ENCODE results near the gene GRAP. TPM values are rescaled to one million over a fixed set of nuclear protein-coding genes. Genes with fewer than 3 reads are reported as not detected.
A peak's percentile ranks its signal among the peaks of the same experiment; 100 is the strongest.

GRAP gene
- total RNA-seq, 1 experiment from 2014 or later = not detected

- no peaks in the 10 kb centered on the region for H3K36me3 ChIP-seq (ENCODE audit: low read depth, low read length)
- no peak overlapping the region for H3K4me2 ChIP-seq (ENCODE audit: low read length)
- ATAC-seq (no peak), DNase-seq (no peak)
- no peak overlapping the region for H2AFZ ChIP-seq (ENCODE audit: low read length)
- H3K9me2 ChIP-seq (replicated peaks; ENCODE audit: low read length) = no peaks in the 10 kb centered on the region
- H3K9me3 ChIP-seq (ENCODE audit: low read length) = no peaks in the 10 kb centered on the region
- TF ChIP-seq CTCF (conservative IDR thresholded peaks at IDR 0.05; ENCODE audit: low read depth, low read length) = no peak
- TF ChIP-seq EZH2phosphoT487 (IDR thresholded peaks at IDR 0.05; ENCODE audit: borderline replicate concordance, low read length) = no peak
- no peak for TF ChIP-seq EZH2 (IDR thresholded peaks at IDR 0.05; ENCODE audit: low read length, unreplicated experiment)
- H3K27ac ChIP-seq (ENCODE audit: low read length) = no peak overlapping the region
- H3K4me1 ChIP-seq (ENCODE audit: insufficient read depth, low read length) = peaks cover 8% of the 10 kb centered on the region
- H3F3A ChIP-seq (ENCODE audit: low read length, unreplicated experiment) = no peaks in the 10 kb centered on the region
- no peaks in the 10 kb centered on the region for H3K79me2 ChIP-seq (ENCODE audit: low read length)
- CTCF ChIA-PET = no interaction called here
- no peaks in the 10 kb centered on the region for H4K20me1 ChIP-seq (ENCODE audit: low read length)
- POLR2A ChIA-PET (ENCODE audit: unreplicated experiment) = no interaction called here
- no TSS peak for BruUV-seq (replicated peaks)
- intact Hi-C loops (cut with micrococcal nuclease) = no loop called here
- no peaks in the 10 kb centered on the region for H3K27me3 ChIP-seq (ENCODE audit: low read length)
- no peak overlapping the region for H3K4me3 ChIP-seq (ENCODE audit: low read length)
- H3K9ac ChIP-seq (ENCODE audit: low read length) = no peak overlapping the region
Measured at GRCh38 chr17:18986541-18987229, 60.1 kb downstream of the GRAP start.

- H3K4me3 ChIP-seq (ENCODE audit: low read length) = no peak overlapping the region
- no peaks in the 10 kb centered on the region for H4K20me1 ChIP-seq (ENCODE audit: low read length)
- no TSS peak for BruUV-seq (replicated peaks)
- no peak for TF ChIP-seq EZH2phosphoT487 (IDR thresholded peaks at IDR 0.05; ENCODE audit: borderline replicate concordance, low read length)
- ChIA-PET POLR2A (ENCODE audit: unreplicated experiment) (no interaction called here), CTCF (no interaction called here)
- no peaks in the 10 kb centered on the region for H3K9me3 ChIP-seq (ENCODE audit: low read length)
- no peaks in the 10 kb centered on the region for H3K36me3 ChIP-seq (ENCODE audit: low read depth, low read length)
- intact Hi-C loops (cut with micrococcal nuclease) = no loop called here
- H3K4me2 ChIP-seq (ENCODE audit: low read length) = no peak overlapping the region
- no peaks in the 10 kb centered on the region for H3K9me2 ChIP-seq (replicated peaks; ENCODE audit: low read length)
- H2AFZ ChIP-seq (ENCODE audit: low read length) = no peak overlapping the region
- no peaks in the 10 kb centered on the region for H3K27me3 ChIP-seq (ENCODE audit: low read length)
- DNase-seq = no peak
- no peak for ATAC-seq
- no peaks in the 10 kb centered on the region for H3F3A ChIP-seq (ENCODE audit: low read length, unreplicated experiment)
- no peak overlapping the region for H3K27ac ChIP-seq (ENCODE audit: low read length)
- no peak overlapping the region for H3K9ac ChIP-seq (ENCODE audit: low read length)
- H3K4me1 ChIP-seq (ENCODE audit: insufficient read depth, low read length) = peaks cover 17% of the 10 kb centered on the region
- no peaks in the 10 kb centered on the region for H3K79me2 ChIP-seq (ENCODE audit: low read length)
Measured at GRCh38 chr17:18985475-18985874, 61.3 kb downstream of the GRAP start.

- CTCF ChIA-PET = no interaction called here
- Histone ChIP-seq H3K4me1 (ENCODE audit: insufficient read depth, low read length) (peaks cover 17% of the 10 kb centered on the region), H2AFZ (ENCODE audit: low read length) (no peak overlapping the region), H4K20me1 (ENCODE audit: low read length) (no peaks in the 10 kb centered on the region), H3K4me3 (ENCODE audit: low read length) (no peak overlapping the region), H3K27me3 (ENCODE audit: low read length) (no peaks in the 10 kb centered on the region), H3K4me2 (ENCODE audit: low read length) (no peak overlapping the region), H3K36me3 (ENCODE audit: low read depth, low read length) (no peaks in the 10 kb centered on the region), H3K9me3 (ENCODE audit: low read length) (no peaks in the 10 kb centered on the region), H3F3A (ENCODE audit: low read length, unreplicated experiment) (no peaks in the 10 kb centered on the region), H3K9me2 (replicated peaks; ENCODE audit: low read length) (no peaks in the 10 kb centered on the region), H3K79me2 (ENCODE audit: low read length) (no peaks in the 10 kb centered on the region), H3K9ac (ENCODE audit: low read length) (no peak overlapping the region), H3K27ac (ENCODE audit: low read length) (no peak overlapping the region)
- POLR2A ChIA-PET (ENCODE audit: unreplicated experiment) = no interaction called here
- ATAC-seq = no peak
- intact Hi-C loops (cut with micrococcal nuclease) = no loop called here
- peak; percentile 20 for DNase-seq
- TF ChIP-seq CTCF (conservative IDR thresholded peaks at IDR 0.05; ENCODE audit: low read depth, low read length) (no peak), EZH2 (IDR thresholded peaks at IDR 0.05; ENCODE audit: low read length, unreplicated experiment) (no peak), EZH2phosphoT487 (IDR thresholded peaks at IDR 0.05; ENCODE audit: borderline replicate concordance, low read length) (no peak)
- no TSS peak for BruUV-seq (replicated peaks)
Measured at GRCh38 chr17:18984273-18985114, 62.3 kb downstream of the GRAP start.
